Measurements from ENCODE around the gene IGFBP5. TPM values are rescaled to one million over a fixed set of nuclear protein-coding genes. Genes with fewer than 3 reads are reported as not detected.

IGFBP5 gene
- total and polyA plus RNA-seq, 2 donors (not counting 1 experiment from before 2014, with no cell fraction given), result not detected

DNA sequence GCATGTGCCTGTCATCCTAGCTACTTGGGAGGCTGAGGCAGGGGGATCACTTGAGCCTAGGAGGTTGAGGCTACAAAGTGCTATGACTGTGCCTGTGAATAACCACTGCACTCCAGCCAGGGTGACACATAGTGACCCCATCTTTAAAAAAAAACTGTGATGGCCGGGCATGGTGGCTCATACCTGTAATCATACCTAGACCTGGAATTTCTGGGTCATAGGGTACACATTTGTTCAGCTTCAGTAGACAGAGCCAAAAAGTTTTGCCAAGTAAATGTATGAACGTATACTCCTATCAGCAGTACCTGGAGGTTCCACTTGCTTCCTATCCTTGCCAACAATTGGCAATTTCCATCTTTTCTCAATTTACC lies 68.5 kb downstream of the IGFBP5 start:
- intact Hi-C loops (cut with micrococcal nuclease), result no loop called here
- Mint-ChIP-seq H3K27ac (no peak overlapping the region), H3K27me3 (peaks cover 22% of the 10 kb centered on the region), H3K9me3 (ENCODE audit: insufficient read depth) (peaks cover 2% of the 10 kb centered on the region), H3K4me3 (no peak overlapping the region), H3K4me1 (no peaks in the 10 kb centered on the region)
- Histone ChIP-seq H3K36me3 (replicated peaks in 1 of 2; ENCODE audit: control extremely low read depth in 1 of 2, control insufficient read depth in 1 of 2, extremely low read depth in 1 of 2, insufficient read depth in 2 of 2, low read length in 1 of 2) (no peaks in the 10 kb centered on the region), H3K9me3 (ENCODE audit: control extremely low read depth in 1 of 3, control insufficient read depth in 2 of 3, insufficient read depth in 1 of 3, low read length in 2 of 3) (peaks cover 0 to 8% (median 0%) of the 10 kb centered on the region in 3 donors), H3K4me1 (ENCODE audit: control insufficient read depth in 2 of 2, insufficient read depth in 2 of 2, low read length in 2 of 2) (no peaks in the 10 kb centered on the region), H3K27ac (ENCODE audit: low read length in 2 of 2) (no peak overlapping the region), H4K20me1 (ENCODE audit: control insufficient read depth, insufficient read depth, low read length, poor library complexity, severe bottlenecking) (no peaks in the 10 kb centered on the region), H3K4me3 (ENCODE audit: control extremely low read depth in 1 of 5, extremely low read depth in 1 of 5, insufficient read depth in 1 of 5, low read depth in 2 of 5, low read length in 4 of 5) (no peak overlapping the region), H3K27me3 (replicated peaks in 1 of 4; ENCODE audit: control extremely low read depth in 1 of 4, control insufficient read depth in 3 of 4, insufficient read depth in 4 of 4, low read length in 3 of 4) (peaks cover 0 to 6% (median 0%) of the 10 kb centered on the region in 4 experiments), H3K79me2 (ENCODE audit: control insufficient read depth, insufficient read depth, low read length) (no peaks in the 10 kb centered on the region), H3K4me2 (replicated peaks; ENCODE audit: low read depth, low read length, poor library complexity, severe bottlenecking) (no peak overlapping the region), H2AFZ (ENCODE audit: insufficient read depth, low read depth, low read length, poor library complexity, severe bottlenecking) (no peak overlapping the region), H3K9ac (ENCODE audit: low read length) (no peak overlapping the region)
- DNase-seq, result no peak
- ChIA-PET POLR2A (no interaction called here), CTCF (no interaction called here)
- TF ChIP-seq EZH2 (IDR thresholded peaks at IDR 0.05; ENCODE audit: borderline replicate concordance, insufficient read depth, low read depth, low read length, poor library complexity, severe bottlenecking), result no peak
- TF ChIP-seq, protein P1, sequence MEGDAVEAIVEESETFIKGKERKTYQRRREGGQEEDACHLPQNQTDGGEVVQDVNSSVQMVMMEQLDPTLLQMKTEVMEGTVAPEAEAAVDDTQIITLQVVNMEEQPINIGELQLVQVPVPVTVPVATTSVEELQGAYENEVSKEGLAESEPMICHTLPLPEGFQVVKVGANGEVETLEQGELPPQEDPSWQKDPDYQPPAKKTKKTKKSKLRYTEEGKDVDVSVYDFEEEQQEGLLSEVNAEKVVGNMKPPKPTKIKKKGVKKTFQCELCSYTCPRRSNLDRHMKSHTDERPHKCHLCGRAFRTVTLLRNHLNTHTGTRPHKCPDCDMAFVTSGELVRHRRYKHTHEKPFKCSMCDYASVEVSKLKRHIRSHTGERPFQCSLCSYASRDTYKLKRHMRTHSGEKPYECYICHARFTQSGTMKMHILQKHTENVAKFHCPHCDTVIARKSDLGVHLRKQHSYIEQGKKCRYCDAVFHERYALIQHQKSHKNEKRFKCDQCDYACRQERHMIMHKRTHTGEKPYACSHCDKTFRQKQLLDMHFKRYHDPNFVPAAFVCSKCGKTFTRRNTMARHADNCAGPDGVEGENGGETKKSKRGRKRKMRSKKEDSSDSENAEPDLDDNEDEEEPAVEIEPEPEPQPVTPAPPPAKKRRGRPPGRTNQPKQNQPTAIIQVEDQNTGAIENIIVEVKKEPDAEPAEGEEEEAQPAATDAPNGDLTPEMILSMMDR (IDR thresholded peaks at IDR 0.05), result no peak
- no peak for ATAC-seq (ENCODE audit: low read depth)
- 73% methylated on average over 2 of the region's 2 CpGs for WGBS (ENCODE audit: insufficient coverage)

DNA sequence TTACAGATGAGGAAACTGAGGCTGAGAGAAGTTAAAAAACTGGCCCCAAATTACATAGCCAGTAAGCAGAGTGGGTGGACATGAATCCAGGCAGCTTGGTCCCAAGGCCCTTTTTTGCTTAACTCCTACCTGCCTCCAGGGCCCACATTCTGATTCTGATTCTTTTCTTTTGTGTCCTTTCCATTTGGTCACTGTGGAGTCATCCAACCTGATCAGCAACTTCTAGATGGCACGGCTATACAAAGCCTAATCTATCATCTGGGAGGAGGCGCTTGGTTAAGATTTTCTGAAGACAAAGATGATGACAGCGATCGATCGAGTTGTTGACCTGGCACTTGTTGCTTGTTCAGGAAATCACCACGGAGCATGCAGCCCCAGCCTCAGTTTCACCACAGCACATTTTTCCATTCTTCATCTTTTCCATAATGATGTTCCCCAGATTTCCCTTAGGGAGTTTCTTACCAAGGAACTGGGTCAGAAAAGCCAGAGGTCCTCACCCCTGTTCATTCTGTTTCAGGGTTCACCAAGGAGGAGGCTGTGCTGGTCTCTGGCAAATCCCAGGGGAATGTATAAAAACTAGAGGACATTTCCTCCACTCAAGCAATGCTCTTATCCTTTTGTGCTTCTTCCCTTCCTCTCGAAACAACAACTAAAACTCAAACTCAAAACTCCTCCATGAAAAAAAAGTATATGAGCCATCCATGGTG lies 69.0 kb downstream of the IGFBP5 start:
- no peak overlapping the region for H3K27ac ChIP-seq (ENCODE audit: low read length in 2 of 2)
- DNase-seq (no peak), ATAC-seq (ENCODE audit: low read depth) (no peak)
- no peak for TF ChIP-seq EZH2 (IDR thresholded peaks at IDR 0.05; ENCODE audit: borderline replicate concordance, insufficient read depth, low read depth, low read length, poor library complexity, severe bottlenecking)
- TF ChIP-seq, protein P1 (IDR thresholded peaks at IDR 0.05), result no peak
- no peak overlapping the region for H3K27ac Mint-ChIP-seq
- H3K36me3 ChIP-seq (replicated peaks in 1 of 2; ENCODE audit: control extremely low read depth in 1 of 2, control insufficient read depth in 1 of 2, extremely low read depth in 1 of 2, insufficient read depth in 2 of 2, low read length in 1 of 2), result no peaks in the 10 kb centered on the region
- H3K9me3 Mint-ChIP-seq (ENCODE audit: insufficient read depth), result peaks cover 2% of the 10 kb centered on the region
- WGBS (ENCODE audit: insufficient coverage), result 89% methylated on average over 6 of the region's 7 CpGs
- no peak overlapping the region for H3K4me2 ChIP-seq (replicated peaks; ENCODE audit: low read depth, low read length, poor library complexity, severe bottlenecking)
- H3K4me3 Mint-ChIP-seq, result no peak overlapping the region
- H3K9me3 ChIP-seq (ENCODE audit: control extremely low read depth in 1 of 3, control insufficient read depth in 2 of 3, insufficient read depth in 1 of 3, low read length in 2 of 3), result peaks cover 0 to 8% (median 0%) of the 10 kb centered on the region in 3 donors
- H3K4me1 Mint-ChIP-seq, result no peaks in the 10 kb centered on the region
- no peaks in the 10 kb centered on the region for H3K79me2 ChIP-seq (ENCODE audit: control insufficient read depth, insufficient read depth, low read length)
- no peak overlapping the region for H3K4me3 ChIP-seq (ENCODE audit: control extremely low read depth in 1 of 5, extremely low read depth in 1 of 5, insufficient read depth in 1 of 5, low read depth in 2 of 5, low read length in 4 of 5)
- peaks cover 0 to 6% (median 0%) of the 10 kb centered on the region in 4 experiments for H3K27me3 ChIP-seq (replicated peaks in 1 of 4; ENCODE audit: control extremely low read depth in 1 of 4, control insufficient read depth in 3 of 4, insufficient read depth in 4 of 4, low read length in 3 of 4)
- no peak overlapping the region for H2AFZ ChIP-seq (ENCODE audit: insufficient read depth, low read depth, low read length, poor library complexity, severe bottlenecking)
- ChIA-PET CTCF (no interaction called here), POLR2A (no interaction called here)
- H4K20me1 ChIP-seq (ENCODE audit: control insufficient read depth, insufficient read depth, low read length, poor library complexity, severe bottlenecking), result no peaks in the 10 kb centered on the region
- intact Hi-C loops (cut with micrococcal nuclease), result no loop called here
- no peaks in the 10 kb centered on the region for H3K4me1 ChIP-seq (ENCODE audit: control insufficient read depth in 2 of 2, insufficient read depth in 2 of 2, low read length in 2 of 2)
- peaks cover 16% of the 10 kb centered on the region for H3K27me3 Mint-ChIP-seq
- H3K9ac ChIP-seq (ENCODE audit: low read length), result no peak overlapping the region

All from B cell (primary cell).